Cardiac fibroblast (primary cell): ENCODE measurements around the gene HIGD1B.

Source experiments
- DNase-seq, 2 donors: peaks; one replicate each; pipeline versions ENCODE4 v3.0.0 to v3.0.0-alpha.2; 2010; ENCODE audit warnings: low read depth in 2 of 2
- H3K4me3 ChIP-seq, 2 donors: replicated peaks in 1 of 2; 1 replicate in 1 of 2; 2 replicates in 1 of 2; pipeline ENCODE4 v1.5.1; 2011; ENCODE audit warnings: low read depth in 2 of 2, low read length in 2 of 2, mild to moderate bottlenecking in 2 of 2, moderate library complexity in 1 of 2
- TF ChIP-seq, protein P1 (sequence below): IDR thresholded peaks from one replicate; pipeline ENCODE4 v1.5.1; 2011; ENCODE audit warnings: low read depth, mild to moderate bottlenecking, low read length, inconsistent platforms

HIGD1B gene

DNA sequence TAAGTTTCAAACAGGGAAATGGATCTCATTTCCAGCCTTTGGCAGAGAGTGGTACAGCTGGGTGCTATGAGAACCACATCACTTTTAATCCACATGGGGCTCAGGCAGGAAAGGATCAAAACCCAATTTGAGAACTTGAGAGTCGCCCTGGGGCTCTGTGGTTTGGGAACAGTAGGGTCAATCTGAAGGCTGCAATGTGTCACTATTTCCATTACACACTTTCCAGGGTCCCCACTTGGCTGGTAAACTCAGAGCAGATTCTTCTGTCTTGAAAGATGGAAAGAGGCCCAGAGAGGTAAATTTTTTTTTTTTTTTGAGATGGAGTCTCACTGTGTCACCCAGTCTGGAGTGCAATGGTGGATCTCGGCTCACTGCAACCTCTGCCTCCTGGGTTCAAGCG lies 6.7 kb upstream of the HIGD1B start:
- TF ChIP-seq, protein P1, sequence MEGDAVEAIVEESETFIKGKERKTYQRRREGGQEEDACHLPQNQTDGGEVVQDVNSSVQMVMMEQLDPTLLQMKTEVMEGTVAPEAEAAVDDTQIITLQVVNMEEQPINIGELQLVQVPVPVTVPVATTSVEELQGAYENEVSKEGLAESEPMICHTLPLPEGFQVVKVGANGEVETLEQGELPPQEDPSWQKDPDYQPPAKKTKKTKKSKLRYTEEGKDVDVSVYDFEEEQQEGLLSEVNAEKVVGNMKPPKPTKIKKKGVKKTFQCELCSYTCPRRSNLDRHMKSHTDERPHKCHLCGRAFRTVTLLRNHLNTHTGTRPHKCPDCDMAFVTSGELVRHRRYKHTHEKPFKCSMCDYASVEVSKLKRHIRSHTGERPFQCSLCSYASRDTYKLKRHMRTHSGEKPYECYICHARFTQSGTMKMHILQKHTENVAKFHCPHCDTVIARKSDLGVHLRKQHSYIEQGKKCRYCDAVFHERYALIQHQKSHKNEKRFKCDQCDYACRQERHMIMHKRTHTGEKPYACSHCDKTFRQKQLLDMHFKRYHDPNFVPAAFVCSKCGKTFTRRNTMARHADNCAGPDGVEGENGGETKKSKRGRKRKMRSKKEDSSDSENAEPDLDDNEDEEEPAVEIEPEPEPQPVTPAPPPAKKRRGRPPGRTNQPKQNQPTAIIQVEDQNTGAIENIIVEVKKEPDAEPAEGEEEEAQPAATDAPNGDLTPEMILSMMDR: no peak
- DNase-seq: no peak
- no peak overlapping the region for H3K4me3 ChIP-seq

- no peak overlapping the region for H3K4me3 ChIP-seq
- TF ChIP-seq, protein P1: no peak
Observed at GRCh38 chr17:44842748-44843147, 4.9 kb upstream of the HIGD1B start.

GRCh38 chr17:44844390-44844830 lies 3.3 kb upstream of the HIGD1B start:
- TF ChIP-seq, protein P1: no peak
- H3K4me3 ChIP-seq: no peak overlapping the region
- DNase-seq: peak; percentile 24 to 55

More at GRCh38 chr17:44842748-44843147, 4.9 kb upstream of the HIGD1B start:
- no peak for DNase-seq

GRCh38 chr17:44846206-44846605 lies 1.5 kb upstream of the HIGD1B start:
- no peak for DNase-seq
- TF ChIP-seq, protein P1: no peak
- no peak overlapping the region for H3K4me3 ChIP-seq

DNA sequence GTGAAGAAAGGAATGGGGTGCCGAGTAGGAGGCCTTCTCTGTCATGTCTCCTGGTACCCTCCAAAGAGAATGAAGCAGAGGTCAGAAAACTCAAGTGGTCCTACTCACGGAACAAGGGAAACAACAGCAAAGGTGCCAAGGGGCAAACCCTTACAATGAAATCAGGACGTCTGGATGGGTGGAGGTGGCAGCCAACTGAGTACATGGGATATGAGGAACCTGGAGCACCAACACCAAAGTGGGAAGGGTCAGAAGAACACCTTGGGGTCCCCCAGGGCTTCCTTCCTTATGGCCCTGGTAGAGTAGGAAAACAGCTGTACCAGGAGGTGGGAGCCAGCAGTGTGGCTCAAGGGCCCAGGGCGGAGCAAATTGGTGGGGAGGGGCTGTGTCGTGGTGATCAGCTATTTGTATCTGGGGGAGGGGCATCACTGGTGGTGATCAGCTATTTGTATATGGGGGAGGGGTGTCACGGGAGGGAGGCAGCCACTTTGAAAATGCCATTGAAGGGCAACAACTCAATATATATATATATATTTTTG lies 643 bp downstream of the HIGD1B start:
- DNase-seq: no peak
- TF ChIP-seq, protein P1: no peak
- no peak overlapping the region for H3K4me3 ChIP-seq

GRCh38 chr17:44848961-44849489 lies 1.3 kb downstream of the HIGD1B start:
- H3K4me3 ChIP-seq: no peak overlapping the region
- TF ChIP-seq, protein P1: no peak
- no peak for DNase-seq

- no peak for DNase-seq
- TF ChIP-seq, protein P1: no peak
- H3K4me3 ChIP-seq: no peak overlapping the region
Observed at GRCh38 chr17:44850025-44850424, 2.3 kb downstream of the HIGD1B start.
